HG03097 (cell line): Measurements from ENCODE around the gene SLC35B2.
A peak's percentile ranks its signal among the peaks of the same experiment; 100 is the strongest.

Experiments
- ATAC-seq: cut with Tn5 transposase; IDR thresholded peaks from one replicate; pipeline ENCODE4 v1.9.1; 2021; ENCODE audit not compliant: unreplicated experiment, low FRiP score

SLC35B2 gene

GRCh38 chr6:44257025-44257752, at the start of gene SLC35B2:
Gene SLC35B2 (minus strand): TSS chr6:44257528. CDS start chr6:44257410, 118 bp downstream.
- peak; percentile 49 for ATAC-seq

GRCh38 chr6:44306710-44307109, 49.4 kb upstream of the SLC35B2 start:
- no peak for ATAC-seq

GRCh38 chr6:44305200-44305725, 47.9 kb upstream of the SLC35B2 start:
- no peak for ATAC-seq

GRCh38 chr6:44304282-44305199, 47.2 kb upstream of the SLC35B2 start:
- no peak for ATAC-seq

- ATAC-seq = no peak
These were observed 46.5 kb upstream of the SLC35B2 start for GRCh38 chr6:44303842-44304241.

GRCh38 chr6:44302856-44303255, 45.5 kb upstream of the SLC35B2 start:
- no peak for ATAC-seq

GRCh38 chr6:44301782-44302564, 44.6 kb upstream of the SLC35B2 start:
- ATAC-seq = no peak

- ATAC-seq = no peak
These were observed 43.8 kb upstream of the SLC35B2 start for GRCh38 chr6:44301106-44301505.

GRCh38 chr6:44300292-44300823, 43.0 kb upstream of the SLC35B2 start:
- ATAC-seq = no peak

GRCh38 chr6:44298864-44299263, 41.5 kb upstream of the SLC35B2 start:
- no peak for ATAC-seq

GRCh38 chr6:44298055-44298803, 40.9 kb upstream of the SLC35B2 start:
- ATAC-seq = no peak

GRCh38 chr6:44297063-44298038, 40.0 kb upstream of the SLC35B2 start:
- no peak for ATAC-seq

GRCh38 chr6:44294832-44295791, 37.8 kb upstream of the SLC35B2 start:
- ATAC-seq = no peak

- ATAC-seq = no peak
These were observed 35.5 kb upstream of the SLC35B2 start for GRCh38 chr6:44292661-44293365.

GRCh38 chr6:44291841-44292240, 34.5 kb upstream of the SLC35B2 start:
- no peak for ATAC-seq

- no peak for ATAC-seq
These were observed 32.5 kb upstream of the SLC35B2 start for GRCh38 chr6:44289726-44290260.

- no peak for ATAC-seq
These were observed 29.4 kb upstream of the SLC35B2 start for GRCh38 chr6:44286747-44287146.
